ENCODE measurements around the gene PRDX3.

PRDX3 gene

DNA sequence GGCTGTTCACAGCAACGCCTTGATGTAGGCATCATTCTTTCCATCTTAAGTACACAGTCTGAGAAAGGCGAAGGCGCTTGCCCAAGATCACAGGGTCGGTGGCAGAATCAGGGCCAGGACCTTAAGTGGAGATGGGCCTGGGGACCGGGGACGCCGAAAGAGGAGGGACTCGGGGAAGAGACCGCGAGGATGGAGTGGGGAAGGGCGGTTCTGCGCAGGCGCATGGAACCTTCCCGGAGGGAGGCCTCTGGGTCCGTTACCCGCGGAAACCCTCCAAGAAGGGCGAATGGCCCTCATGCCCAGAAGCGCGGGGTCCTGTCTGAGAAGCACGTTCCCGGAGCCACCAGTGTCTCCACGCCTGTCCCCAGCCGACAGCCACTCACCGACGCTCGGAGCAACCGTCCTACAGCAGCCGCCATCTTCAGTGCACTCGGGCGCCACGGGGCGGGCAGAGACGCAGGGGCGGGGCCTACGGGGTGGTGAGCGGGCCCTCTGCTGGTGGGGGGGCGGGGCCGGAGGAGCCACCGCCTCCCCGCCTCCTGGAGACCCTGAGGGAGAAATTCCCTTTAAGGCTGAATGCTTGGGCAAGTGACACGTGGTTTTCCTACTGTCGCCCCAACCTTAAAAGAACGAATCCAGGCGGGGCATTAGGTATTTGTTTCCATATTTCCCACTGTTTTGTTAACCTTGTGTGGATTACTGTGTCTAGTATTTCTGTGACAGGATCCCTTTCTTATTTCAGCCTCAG is at the start of gene PRDX3:
Gene PRDX3, minus strand, starts transcription at position 441 of the 748 bp plus-strand sequence. Its CDS starts 22 bp downstream, at position 419.
- peak; percentile 95 for DNase-seq (ENCODE audit: low spot score)

DNA sequence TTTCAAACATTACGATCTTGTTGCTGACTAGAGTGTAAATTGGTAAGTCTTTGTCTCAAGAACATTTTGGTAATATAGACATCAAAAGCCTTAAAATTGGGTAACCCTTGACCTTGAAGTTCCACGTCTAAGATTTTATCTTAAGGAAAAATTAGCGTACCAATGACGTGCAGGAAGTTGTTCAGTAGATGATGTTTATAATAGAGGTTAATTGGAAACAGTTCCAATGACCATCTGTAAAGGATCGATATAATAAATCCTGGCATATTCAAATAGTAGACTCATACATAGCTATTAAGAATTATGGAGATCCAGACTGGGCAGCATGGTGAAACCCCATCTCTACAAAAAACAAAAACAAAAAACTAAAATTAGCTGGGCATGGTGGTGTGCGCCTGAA is 49.2 kb upstream of the PRDX3 start:
- DNase-seq (ENCODE audit: low spot score) = no peak

DNA sequence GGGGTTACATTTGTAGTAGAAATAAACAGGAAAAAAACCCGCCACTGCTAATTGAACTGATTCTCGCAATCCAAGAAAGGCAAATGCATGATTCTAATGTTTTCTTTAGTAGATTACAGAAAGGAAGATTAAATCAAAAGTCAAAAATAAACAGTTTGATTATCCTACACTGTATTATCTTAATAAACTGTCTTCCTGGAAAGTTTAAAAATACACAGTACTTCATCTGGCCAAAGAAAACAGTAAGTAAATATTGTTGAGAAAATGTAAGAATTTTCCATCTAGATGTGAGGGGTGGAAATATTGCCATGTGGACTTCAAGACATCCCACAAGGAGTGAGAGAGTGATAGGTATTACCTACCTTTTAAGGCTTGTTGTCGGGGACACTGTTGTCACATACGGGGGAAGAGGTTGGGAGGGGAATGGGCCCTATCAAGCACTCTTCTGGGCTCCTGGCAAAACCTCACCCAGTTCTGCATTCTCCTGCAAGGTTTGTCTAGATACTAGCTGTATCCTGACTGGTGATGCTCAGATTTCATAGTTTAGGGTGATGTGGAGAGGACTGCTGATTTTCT is 46.6 kb upstream of the PRDX3 start:
- no peak for DNase-seq (ENCODE audit: low spot score)

DNA sequence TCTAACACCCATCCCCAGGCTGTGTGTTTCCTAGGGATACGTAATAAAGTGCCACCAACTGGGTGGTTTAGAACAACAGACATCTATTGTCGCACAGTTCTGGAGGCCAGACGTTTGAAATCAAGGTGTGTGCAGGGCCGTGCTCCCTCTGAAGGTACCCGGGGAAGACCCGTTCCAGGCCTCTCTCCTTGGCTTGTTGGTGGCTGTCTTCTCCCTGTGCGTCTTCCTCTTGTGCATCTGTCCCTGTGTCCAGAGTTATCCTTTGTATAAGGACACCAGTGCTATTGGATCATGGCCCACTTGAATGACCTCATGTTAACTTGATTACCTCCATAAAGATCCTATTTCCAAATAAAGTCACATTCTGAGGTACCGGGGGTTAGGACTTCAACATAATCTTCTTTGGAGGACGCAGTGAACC is 44.4 kb upstream of the PRDX3 start:
- DNase-seq (ENCODE audit: low spot score) = no peak

DNA sequence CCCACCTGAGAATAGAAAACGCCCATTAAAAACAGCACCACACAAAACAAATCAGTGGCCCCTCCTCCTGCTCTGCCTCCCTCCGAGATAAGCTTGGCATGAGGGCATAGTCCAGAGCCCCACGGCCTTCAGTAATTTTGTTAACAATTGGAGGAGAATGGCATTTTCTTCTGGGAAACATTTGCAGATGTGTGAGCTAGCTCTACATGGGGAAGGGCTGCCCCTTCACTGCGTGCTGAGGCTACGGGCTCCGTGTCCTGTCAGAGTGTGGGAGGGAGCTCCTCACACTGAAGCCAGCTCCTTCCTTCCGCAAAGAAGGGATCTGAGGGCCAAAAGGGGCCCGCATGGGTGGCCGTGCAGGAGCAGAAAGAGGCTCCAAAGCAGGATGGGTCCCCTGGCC is 43.9 kb upstream of the PRDX3 start:
- DNase-seq (ENCODE audit: low spot score) = no peak

DNA sequence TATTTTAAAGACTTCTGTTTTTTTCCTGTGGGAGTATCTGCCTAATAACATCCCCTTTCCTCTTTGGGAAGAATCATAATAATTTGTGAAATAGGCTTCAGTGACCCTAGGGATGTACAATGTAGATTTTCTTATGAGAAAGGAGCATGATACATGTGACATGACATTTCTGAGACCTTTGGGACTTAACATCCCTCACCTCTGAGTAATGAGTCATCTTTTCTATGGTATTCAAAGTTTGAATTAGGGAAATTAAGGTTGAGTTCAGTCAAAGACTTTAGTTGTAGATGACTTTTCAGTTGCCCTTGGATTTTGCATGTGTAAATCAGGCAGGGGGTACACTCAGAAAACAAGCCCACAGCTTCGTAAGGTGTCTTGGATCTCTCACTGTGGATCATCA is 43.1 kb upstream of the PRDX3 start:
- no peak for DNase-seq (ENCODE audit: low spot score)

DNA sequence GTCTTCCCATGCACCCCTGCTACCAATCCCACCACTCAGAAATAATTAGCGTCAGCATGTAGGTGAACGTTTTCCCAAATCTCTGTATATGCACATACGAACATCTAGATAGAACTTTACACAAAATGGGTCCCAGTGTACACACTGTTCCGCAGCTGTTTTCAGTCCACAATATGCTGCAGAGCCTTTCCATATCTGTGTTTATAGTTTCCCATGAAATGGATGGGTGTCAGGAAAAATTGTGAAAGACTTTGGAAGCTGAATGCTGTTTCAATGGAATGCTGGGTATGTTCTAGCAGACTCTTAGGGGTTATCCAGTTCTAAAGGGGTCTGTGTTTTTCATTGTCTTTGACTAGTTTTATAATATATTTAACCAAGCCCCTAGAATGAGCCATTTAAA is 42.6 kb upstream of the PRDX3 start:
- no peak for DNase-seq (ENCODE audit: low spot score)

DNA sequence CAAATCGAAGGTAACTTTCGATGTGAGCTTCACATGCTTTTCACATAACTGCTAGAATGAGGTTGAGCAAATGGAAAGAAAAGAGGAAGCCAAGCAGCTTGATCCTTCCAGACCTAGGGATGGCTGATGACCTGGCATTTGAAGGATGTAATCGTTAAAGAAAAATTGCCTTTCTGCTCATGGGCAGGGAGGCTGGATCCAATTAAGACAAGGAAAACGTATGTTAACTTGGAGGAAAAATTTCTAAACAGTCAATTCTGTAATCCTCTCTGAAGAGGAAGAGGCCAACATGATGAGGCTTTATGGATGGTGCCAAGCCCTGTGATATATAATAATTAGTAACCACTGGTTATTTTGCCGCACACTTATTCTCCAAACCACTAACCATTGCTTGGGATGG is 41.3 kb upstream of the PRDX3 start:
- no peak for DNase-seq (ENCODE audit: low spot score)

DNA sequence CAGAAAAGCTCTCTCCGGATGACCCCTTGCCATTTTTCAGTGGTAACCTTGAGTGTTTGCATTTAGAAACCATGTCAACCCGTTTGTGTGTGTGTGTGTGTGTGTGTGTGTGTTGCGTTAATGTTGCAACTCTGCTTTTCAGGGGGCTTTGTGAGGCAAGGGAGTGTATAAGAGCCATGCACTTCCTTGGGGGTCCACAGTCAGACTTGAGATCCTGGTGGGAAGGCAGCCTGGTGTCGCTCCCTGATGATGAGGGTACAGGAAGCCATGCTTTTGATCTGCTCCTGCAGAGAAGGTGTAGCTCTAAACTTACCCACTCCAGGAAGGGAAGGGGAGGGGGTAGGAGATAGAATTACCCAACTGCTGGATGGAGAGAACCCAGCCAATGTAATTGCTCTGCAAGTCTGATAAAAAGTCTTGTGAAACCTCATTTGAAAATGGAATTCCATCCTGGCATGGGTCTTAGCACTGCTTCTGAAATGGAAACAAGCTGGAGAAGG is 39.4 kb upstream of the PRDX3 start:
- DNase-seq (ENCODE audit: low spot score) = no peak

DNA sequence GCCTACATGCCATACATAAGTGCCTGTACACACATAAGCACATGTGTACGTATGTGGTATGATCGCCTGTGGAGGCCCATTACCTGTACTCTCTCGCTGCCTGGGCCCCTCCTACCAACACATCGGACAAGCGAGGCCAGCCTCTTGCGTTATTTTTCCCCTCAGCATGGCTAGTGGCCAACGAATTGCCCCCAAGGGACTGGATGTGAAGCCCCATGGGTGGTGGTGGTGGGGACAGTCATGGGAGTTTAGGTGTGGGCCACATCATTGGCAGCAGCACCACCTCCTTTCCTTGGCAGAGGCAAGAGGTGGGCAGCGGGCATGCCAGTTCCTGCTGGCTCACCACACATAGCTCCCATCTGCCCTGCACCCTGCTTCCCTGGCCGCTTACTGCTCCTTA is 38.8 kb upstream of the PRDX3 start:
- DNase-seq (ENCODE audit: low spot score) = no peak

DNA sequence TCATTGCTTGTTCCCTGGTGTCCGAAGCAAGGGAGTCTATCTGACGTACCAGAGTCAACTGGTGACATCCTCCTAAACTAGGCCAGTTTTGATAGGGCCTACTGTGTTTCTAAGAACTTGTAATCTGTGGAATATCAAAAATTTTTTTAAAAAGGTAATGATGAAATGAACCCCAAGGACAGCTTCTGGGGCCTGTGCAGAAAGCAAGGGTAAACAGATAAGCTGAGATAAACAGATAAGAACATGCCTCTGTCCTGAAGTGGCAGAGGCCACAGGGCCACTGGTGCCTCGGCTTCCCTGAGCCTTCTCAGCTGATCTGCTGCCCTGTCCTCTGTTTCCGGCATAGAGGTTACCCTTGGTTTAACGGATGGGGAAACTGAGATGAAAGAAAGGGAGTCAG is 37.5 kb upstream of the PRDX3 start:
- no peak for DNase-seq (ENCODE audit: low spot score)

DNA sequence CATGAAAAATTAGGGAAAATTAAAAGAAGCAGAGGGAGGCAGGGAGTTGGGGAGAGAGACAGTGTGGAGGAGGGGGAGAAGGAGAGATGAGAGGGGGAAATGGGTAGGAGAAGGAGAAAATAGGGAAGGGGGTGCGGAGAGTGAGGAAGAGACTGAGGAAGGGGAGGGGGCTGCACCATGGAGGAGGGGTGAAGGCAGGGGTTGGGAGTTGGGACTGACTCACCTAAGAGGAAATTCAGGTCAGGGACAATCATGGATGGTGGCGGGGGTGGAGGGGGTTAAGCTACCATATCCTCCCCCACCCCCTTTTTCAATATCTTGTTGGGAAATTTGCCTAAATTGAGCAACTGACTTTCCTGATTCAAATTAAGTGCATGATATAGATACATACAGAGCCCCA is 36.8 kb upstream of the PRDX3 start:
- no peak for DNase-seq (ENCODE audit: low spot score)

DNA sequence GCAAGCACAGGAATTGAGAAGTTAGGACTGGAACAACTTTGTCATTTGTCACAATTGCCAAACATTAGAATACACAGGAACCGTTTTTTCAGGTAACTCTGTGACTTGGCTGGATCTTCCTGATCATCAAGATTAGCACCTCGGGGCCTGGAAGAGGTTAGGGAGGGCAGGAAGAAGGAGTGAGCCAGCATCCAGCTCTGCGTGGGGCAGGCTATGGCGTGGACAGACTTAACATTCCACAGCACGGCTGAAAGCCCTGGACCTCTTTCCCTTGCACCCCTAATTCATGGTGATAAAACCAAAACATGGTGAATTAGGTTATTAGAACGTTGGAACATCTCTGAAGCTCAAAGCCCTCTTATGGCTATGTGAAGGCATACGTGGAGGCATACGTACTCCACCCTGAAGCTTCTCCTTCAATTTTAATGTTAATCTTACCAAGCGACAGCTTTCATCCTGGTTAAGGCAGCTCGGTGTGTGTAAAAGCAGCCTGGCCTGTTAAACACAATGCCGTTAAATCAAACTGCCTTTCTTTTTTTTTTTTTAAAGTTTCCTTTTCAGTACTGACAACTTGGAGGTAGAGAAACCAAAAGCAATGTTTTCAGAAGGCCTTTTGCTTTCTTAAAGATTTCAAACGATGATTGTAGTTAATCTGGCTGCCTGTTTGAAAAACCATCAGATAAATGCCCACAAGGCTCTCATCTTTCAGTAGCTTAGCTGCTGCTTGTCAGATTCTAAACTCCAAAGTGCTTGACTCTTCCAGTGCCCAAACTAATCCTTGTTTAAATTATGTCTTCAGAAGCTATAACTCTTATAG is 33.2 kb upstream of the PRDX3 start:
- DNase-seq (ENCODE audit: low spot score) = no peak

DNA sequence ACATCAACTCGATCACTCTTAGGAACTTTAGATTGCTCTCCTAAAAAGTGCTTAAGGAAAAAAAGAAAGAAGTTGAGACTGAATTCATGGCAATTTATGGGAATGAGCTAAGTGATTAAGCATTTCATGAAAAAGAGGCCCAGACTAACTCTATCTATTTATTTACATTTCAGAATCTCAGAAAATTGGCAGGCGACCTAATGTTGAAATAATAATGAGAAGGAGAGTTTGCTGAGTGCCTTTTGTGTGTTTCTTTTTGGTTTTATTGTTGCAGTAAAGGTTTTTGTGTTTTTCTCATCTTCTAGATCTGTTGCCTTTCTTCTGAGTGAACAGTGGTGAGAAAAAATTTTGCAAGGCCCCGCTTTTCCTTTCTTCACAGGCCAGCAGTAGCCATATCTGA is 32.6 kb upstream of the PRDX3 start:
- no peak for DNase-seq (ENCODE audit: low spot score)

DNA sequence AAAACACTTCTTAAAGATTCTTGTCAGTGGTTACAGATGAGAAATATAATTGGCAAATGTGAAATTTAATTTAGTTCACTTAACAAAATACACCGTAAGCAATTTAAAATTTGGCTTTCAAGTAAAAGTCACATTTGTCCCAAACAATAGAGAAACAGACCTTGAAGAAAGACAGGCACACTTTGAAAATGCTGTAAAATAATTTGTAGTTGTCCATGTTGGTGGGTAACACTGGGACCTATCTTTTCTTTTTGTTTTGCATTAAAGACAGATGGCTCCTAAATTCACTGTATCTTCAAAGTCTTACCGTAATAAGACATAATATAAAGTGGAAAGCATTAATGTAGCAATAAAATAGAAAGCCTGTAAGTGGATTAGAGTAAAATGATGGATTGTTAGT is 32.0 kb upstream of the PRDX3 start:
- DNase-seq (ENCODE audit: low spot score) = no peak

DNA sequence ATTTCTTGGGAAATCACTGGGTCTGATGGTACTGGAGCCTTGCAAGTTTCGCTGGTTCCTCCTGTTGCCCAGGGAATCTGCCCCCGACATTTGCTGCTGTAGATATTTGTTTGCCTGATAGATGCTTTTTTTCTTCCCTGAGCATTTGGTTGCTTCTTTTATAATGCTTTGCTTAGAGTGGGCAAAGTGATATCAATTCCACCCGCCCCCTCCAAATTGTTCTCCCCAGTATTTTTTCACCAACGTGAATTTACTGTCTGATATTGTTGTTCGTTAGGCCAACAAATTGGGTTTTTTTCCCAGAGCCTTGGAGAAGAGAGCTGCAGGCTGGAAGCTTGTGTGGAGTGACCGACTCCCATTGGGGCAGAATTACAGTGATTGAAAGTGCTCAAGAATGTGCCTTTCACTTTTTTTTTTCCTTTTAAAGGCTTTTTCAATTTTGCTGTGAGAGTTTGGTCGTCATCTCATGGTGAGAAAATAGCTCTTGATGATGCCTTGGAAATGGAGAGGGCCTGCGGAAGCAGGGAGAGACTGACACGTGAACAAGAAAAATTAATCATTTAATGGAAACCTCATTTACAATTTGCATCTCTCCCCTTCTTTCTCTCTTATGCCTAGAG is 31.2 kb upstream of the PRDX3 start:
- DNase-seq (ENCODE audit: low spot score) = no peak

DNA sequence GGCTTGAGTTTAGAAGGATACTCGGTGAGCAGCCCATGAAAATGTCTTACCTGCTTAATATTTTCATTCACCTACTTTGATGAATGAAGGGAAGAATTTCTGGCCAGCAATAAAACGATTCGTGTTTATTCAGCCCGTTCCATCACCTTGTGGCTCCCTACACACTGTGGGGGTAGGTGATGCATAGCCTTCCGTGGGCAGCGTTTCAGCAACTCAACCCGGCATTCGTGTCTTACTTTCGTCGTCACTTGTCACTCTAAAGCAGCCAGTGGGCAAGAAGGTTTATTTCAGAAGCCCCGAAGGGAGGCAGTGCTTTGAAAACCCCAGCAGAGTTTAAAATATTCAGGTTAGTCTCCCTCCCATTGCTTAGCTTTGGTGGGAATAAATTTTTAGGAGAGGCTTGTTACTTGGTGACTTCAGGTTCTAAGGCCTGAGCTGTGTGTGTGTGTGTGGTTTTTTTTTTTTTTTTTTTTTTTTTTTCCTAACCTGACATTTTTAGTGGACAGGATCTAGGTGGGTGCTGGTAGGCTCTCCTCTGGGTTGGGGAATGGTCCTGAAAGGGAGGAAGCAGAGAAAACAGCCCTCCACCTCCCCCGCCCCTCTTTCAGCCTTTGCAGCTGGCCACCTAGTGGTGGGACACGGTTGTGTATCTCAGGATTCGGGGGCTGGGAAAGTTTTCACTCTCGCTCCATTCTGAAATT is 30.6 kb upstream of the PRDX3 start:
- peak; percentile 71 for DNase-seq (ENCODE audit: low spot score)

DNA sequence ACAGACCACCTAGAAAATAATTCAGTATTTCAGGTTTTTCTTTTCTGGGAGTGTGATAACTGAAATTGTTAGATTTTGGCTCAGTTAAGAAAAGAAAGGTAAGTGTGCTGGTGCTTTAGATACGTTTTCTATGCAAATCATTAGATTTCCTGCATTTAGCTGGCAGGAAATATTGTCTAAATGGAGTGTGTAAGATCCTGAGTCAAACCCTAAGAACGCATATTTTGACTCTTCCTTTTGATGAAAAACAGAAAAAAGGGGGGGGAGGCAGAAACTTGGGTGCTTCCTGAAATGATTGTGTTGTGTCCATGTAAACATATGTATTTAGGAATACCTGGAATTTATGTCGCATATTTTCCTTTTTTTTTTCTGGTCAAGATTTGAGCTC is 29.9 kb upstream of the PRDX3 start:
- DNase-seq (ENCODE audit: low spot score) = no peak

DNA sequence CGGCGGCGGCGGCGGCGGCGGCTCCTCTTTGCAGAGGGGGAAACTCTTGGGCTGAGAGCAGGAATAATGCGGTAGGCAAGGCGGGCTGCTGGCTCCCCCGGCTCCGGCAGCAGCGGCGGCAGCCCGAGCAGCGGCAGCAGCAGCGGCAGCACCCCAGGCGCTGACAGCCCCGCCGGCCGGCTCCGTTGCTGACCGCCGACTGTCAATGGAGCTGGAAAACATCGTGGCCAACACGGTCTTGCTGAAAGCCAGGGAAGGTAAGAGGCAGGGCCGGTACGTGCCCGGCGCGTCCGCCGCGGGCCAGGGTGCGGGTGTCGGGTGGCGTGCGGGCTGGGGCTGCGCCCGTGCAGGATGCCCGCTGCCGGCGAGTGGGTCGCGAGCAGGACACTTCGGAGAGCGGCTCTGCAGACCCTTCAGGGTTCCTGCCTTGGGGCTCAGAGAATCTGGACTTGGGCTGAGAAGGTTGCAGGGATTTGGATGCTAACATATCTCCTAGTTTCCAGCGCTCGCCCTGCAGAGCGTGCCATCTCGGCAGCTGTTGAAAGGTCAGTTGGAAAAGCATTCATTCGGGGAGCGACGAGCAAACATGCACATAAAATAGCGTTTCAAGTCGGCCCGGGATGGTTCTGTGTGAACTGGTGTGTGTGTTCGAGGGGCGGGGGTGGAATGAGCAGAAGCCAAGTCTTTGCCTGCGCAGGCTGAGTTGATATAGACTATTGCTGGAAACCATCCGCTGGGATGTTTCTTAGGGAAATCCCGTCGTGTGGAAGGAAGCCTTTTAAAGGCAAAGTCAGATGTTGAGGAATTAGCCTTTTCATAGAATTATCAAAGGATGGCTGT is 29.3 kb upstream of the PRDX3 start:
- DNase-seq (ENCODE audit: low spot score) = peak; percentile 66

DNA sequence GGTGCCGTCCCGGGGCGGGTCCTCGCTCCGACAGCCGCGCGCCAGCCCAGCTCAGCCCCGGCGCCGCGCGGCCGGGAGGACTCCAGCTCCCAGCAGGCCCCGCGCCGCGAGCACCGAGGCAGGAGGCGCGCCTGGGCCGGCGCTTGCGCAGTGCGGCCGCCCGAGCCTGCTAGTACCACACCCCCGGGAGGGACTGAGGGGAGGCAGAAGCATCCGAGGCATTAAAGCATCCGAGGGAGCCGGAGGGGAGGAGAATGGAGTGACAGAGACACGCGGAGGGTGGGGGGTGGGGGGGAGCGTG is 28.7 kb upstream of the PRDX3 start, which contains the start of gene GRK5:
Gene GRK5, plus strand, starts transcription at position 206 of the 301 bp plus-strand sequence. CDS start 347 bp downstream, outside the sequence.
- peak; percentile 97 for DNase-seq (ENCODE audit: low spot score)

All from iPS-NIHi11 (cell line).